H1 (cell line): ENCODE data around the gene SLC6A17. TPM values are rescaled to one million over a fixed set of nuclear protein-coding genes. Genes with fewer than 3 reads are reported as not detected.

ENCODE experiments used
- SP4 ChIP-seq: IDR thresholded peaks from 2 replicates; pipeline ENCODE4 v1.6.1; 2012; ENCODE audit warnings: low read length, inconsistent platforms
- polyA plus RNA-seq, 7 experiments: library from polyadenylated mRNA; depleted of rRNA in 3 of 7; stranded (reverse) in 5 of 7; unstranded in 2 of 7; fragments of >200 nt in 5 of 7; fragments of 200-250 nt in 2 of 7; gene quantifications; 1 replicate in 5 of 7; 2 replicates in 1 of 7; 4 replicates in 1 of 7; pipeline versions ENCODE4 v1.2.1 to v1.2.3, GENCODE V29; 2011 to 2013; ENCODE audit warnings: missing spikeins in 2 of 7, mixed read lengths in 2 of 7
- total RNA-seq: library from RNA; stranded (reverse); fragmentation: NEBNext Ultra II Directional; extraction: Animal tissue kit (Norgen Biotek cat#: 25700); gene quantifications from 2 replicates; pipeline ENCODE4 v1.2.1, GENCODE V29; 2021

Gene SLC6A17
- total and polyA plus RNA-seq, 2 of the 8 experiments (the other 6 are each of a cell fraction or from before 2014, with no cell fraction given) = 0.15 to 0.28 TPM

- TF ChIP-seq SP4 = no peak
- TF ChIP-seq, all 59 proteins: peak for 0
These were observed 19.3 kb upstream of the SLC6A17 start (continued) for GRCh38 chr1:110130989-110131388.
